HepG2 (cell line): ENCODE results near the gene MSI2. TPM values are rescaled to one million over a fixed set of nuclear protein-coding genes. Genes with fewer than 3 reads are reported as not detected.

Source experiments
- CHD2 ChIP-seq: IDR thresholded peaks from 2 replicates; pipeline ENCODE4 v1.6.1; 2011; ENCODE audit warnings: low read depth, low read length, improper control_type of control experiment
- CREB1 ChIP-seq, 2 experiments: fragments of 450-650 bp in 1 of 2; IDR thresholded peaks; 2 replicates each; pipeline ENCODE4 v1.6.1; 2016 to 2017; ENCODE audit warnings: control low read depth in 1 of 2, mild to moderate bottlenecking in 1 of 2, missing compliant biosample characterization in 1 of 2, missing genetic modification characterization in 1 of 2
- ELF1 ChIP-seq: sonication (generic); formaldehyde crosslinking; IDR thresholded peaks from 2 replicates; pipeline ENCODE4 v1.4.0; 2020; ENCODE audit warnings: missing genetic modification reagents
- FOXK1 ChIP-seq: sonication (generic); formaldehyde crosslinking; IDR thresholded peaks from 2 replicates; pipeline ENCODE4 v1.4.0; 2020; ENCODE audit warnings: low read depth, missing genetic modification reagents, borderline replicate concordance
- FOXM1 ChIP-seq: sonication (generic); formaldehyde crosslinking; IDR thresholded peaks from 2 replicates; pipeline ENCODE4 v1.5.0; 2020; ENCODE audit warnings: missing genetic modification reagents
- FOXP1 ChIP-seq, 2 experiments: fragments of 450-650 bp in 1 of 2; IDR thresholded peaks; 2 replicates each; pipeline ENCODE4 v1.6.1; 2017 to 2018; ENCODE audit warnings: antibody characterized with exemption in 1 of 2
- HNF4A ChIP-seq: sonication (generic); formaldehyde crosslinking; IDR thresholded peaks from 2 replicates; pipeline ENCODE4 v1.4.0; 2020; ENCODE audit warnings: missing genetic modification reagents
- PRPF4 ChIP-seq: fragments of 200-400 bp; formaldehyde crosslinking; IDR thresholded peaks from 2 replicates; pipeline ENCODE4 v1.6.1; 2016; ENCODE audit warnings: low read length, low read depth; ENCODE audit not compliant: poor library complexity, severe bottlenecking
- THAP11 ChIP-seq: IDR thresholded peaks from 2 replicates; pipeline ENCODE4 v1.6.1; 2016; ENCODE audit warnings: missing biosample characterization, missing genetic modification reagents
- THYN1 ChIP-seq: sonication (generic); formaldehyde crosslinking; IDR thresholded peaks from 2 replicates; pipeline ENCODE4 v1.8.1; 2023; ENCODE audit warnings: low read depth, mild to moderate bottlenecking, moderate library complexity, missing genetic modification reagents, borderline replicate concordance
- ZMYM4 ChIP-seq: sonication (generic); formaldehyde crosslinking; IDR thresholded peaks from 2 replicates; pipeline ENCODE4 v1.8.1; 2023; ENCODE audit warnings: mild to moderate bottlenecking, missing genetic modification reagents
- ZNF121 ChIP-seq: sonication (generic); formaldehyde crosslinking; IDR thresholded peaks from 2 replicates; pipeline ENCODE4 v1.5.0; 2020; ENCODE audit warnings: mild to moderate bottlenecking, missing genetic modification reagents
- ZNF143 ChIP-seq: sonication (generic); formaldehyde crosslinking; IDR thresholded peaks from 2 replicates; pipeline ENCODE4 v1.4.0; 2020; ENCODE audit warnings: missing genetic modification reagents
- ZNF274 ChIP-seq: sonication (generic); formaldehyde crosslinking; IDR thresholded peaks from 2 replicates; pipeline ENCODE4 v1.5.1; 2020; ENCODE audit warnings: mild to moderate bottlenecking, missing genetic modification reagents
- ZNF674 ChIP-seq: sonication (generic); formaldehyde crosslinking; IDR thresholded peaks from 2 replicates; pipeline ENCODE4 v1.5.0; 2020; ENCODE audit warnings: low read depth, mild to moderate bottlenecking, missing genetic modification reagents
- ZSCAN30 ChIP-seq: sonication (generic); formaldehyde crosslinking; IDR thresholded peaks from 2 replicates; pipeline ENCODE4 v1.5.0; 2020; ENCODE audit warnings: mild to moderate bottlenecking, missing genetic modification reagents
- polyA plus RNA-seq, 8 experiments: library from polyadenylated mRNA; depleted of rRNA in 3 of 8; stranded (reverse) in 7 of 8; unstranded in 1 of 8; fragments of >200 nt; fragmentation: Illumina TruSeq in 4 of 8; extraction: Trizol in 4 of 8; gene quantifications; 2 replicates each; pipeline versions ENCODE4 v1.2.1 to v1.2.3, GENCODE V29; 2011 to 2016; ENCODE audit warnings: low read depth in 4 of 8, missing spikeins in 1 of 8, mixed read lengths in 1 of 8; ENCODE audit not compliant: insufficient read depth in 1 of 8
- total RNA-seq, 5 experiments: library from RNA; depleted of rRNA; stranded (reverse); fragments of >200 nt; fragmentation: Illumina TruSeq; extraction: Trizol; gene quantifications; 2 replicates each; pipeline ENCODE4 v1.2.3, GENCODE V29; 2016; ENCODE audit warnings: low read depth in 1 of 5
- TF ChIP-seq, protein P1 (sequence below): sonication (generic); formaldehyde crosslinking; IDR thresholded peaks from 2 replicates; pipeline ENCODE4 v1.4.0; 2020; ENCODE audit warnings: mild to moderate bottlenecking, missing genetic modification reagents
- TF ChIP-seq, protein P2 (sequence below): IDR thresholded peaks from 2 replicates; pipeline ENCODE4 v1.6.1; 2016; ENCODE audit warnings: missing genetic modification reagents, missing compliant biosample characterization
- TF ChIP-seq, protein P3 (sequence below): sonication (generic); formaldehyde crosslinking; IDR thresholded peaks from 2 replicates; pipeline ENCODE4 v1.5.0; 2020; ENCODE audit warnings: missing genetic modification reagents, mild to moderate bottlenecking, borderline replicate concordance
- TF ChIP-seq, protein P4 (sequence below): sonication (generic); formaldehyde crosslinking; IDR thresholded peaks from 2 replicates; pipeline ENCODE4 v1.5.1; 2020; ENCODE audit warnings: mild to moderate bottlenecking, missing genetic modification reagents
- TF ChIP-seq, protein P5 (sequence below): sonication (generic); formaldehyde crosslinking; IDR thresholded peaks from 2 replicates; pipeline ENCODE4 v1.4.0; 2020; ENCODE audit warnings: missing genetic modification reagents

The MSI2 gene
- total and polyA plus RNA-seq, 2 of the 13 experiments (the other 11 are each of a cell fraction or from before 2014, with no cell fraction given), result 77.5 to 78.4 TPM

DNA sequence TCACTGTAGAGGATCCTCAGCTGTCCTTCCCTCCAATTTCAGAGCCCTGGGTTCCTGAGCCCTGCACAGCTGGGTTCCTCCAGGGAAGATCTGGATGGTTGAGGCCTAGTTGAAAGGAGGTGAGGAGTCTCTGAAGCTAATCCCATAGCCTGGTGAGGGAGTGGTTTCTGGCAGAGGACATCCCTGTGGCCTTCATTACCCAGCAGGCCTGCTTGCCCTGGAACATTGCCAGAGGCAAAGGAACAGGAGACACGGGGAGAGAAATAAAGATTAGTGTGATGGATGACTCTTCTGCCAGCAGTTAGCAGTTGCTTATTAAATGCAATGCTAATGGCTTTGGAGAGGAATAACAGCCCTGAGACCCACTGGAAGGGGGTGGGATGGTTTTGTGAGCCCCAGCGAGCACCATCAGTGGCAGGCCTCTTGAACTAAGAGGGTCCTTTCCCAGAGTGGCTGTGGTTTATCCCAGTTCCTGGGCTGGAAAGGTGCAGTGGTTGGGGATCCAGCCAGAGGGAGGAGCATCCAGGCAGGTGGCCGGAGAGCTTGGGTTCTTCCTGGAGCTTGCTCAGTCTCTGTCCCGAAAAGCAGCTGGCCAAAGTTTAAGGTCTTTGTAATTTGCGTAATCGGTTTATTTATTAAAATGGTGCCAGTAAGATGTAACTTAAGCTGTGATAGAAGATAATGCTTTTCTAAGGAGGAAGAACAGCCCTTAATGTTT, 279.1 kb downstream of the MSI2 start (continued):
- TF ChIP-seq, protein P1, sequence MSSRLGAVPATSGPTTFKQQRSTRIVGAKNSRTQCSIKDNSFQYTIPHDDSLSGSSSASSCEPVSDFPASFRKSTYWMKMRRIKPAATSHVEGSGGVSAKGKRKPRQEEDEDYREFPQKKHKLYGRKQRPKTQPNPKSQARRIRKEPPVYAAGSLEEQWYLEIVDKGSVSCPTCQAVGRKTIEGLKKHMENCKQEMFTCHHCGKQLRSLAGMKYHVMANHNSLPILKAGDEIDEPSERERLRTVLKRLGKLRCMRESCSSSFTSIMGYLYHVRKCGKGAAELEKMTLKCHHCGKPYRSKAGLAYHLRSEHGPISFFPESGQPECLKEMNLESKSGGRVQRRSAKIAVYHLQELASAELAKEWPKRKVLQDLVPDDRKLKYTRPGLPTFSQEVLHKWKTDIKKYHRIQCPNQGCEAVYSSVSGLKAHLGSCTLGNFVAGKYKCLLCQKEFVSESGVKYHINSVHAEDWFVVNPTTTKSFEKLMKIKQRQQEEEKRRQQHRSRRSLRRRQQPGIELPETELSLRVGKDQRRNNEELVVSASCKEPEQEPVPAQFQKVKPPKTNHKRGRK (CRISPR knock-in tag), result no peak
- TF ChIP-seq ZNF674 (CRISPR knock-in tag) (no peak), ZNF143 (CRISPR knock-in tag) (peak; percentile 58), THYN1 (CRISPR knock-in tag) (no peak), FOXK1 (CRISPR knock-in tag) (no peak), THAP11 (CRISPR knock-in tag) (no peak), ZNF121 (CRISPR knock-in tag) (no peak), ZMYM4 (no peak), FOXM1 (CRISPR knock-in tag) (no peak), CREB1 (IDR thresholded peaks at IDR 0.05) (no peak), CREB1 (CRISPR knock-in tag; IDR thresholded peaks at IDR 0.05) (0 out of 2 replicates have a peak, but pooled peaks have one; percentile 21), CHD2 (no peak), HNF4A (peak; percentile 42), FOXP1 (IDR thresholded peaks at IDR 0.05) (no peak), FOXP1 (CRISPR knock-in tag; IDR thresholded peaks at IDR 0.05) (no peak), ZSCAN30 (no peak), PRPF4 (no peak), ELF1 (CRISPR knock-in tag) (no peak), ZNF274 (CRISPR knock-in tag) (no peak)
- TF ChIP-seq, protein P2, sequence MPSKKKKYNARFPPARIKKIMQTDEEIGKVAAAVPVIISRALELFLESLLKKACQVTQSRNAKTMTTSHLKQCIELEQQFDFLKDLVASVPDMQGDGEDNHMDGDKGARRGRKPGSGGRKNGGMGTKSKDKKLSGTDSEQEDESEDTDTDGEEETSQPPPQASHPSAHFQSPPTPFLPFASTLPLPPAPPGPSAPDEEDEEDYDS, result no peak
- TF ChIP-seq, protein P3, sequence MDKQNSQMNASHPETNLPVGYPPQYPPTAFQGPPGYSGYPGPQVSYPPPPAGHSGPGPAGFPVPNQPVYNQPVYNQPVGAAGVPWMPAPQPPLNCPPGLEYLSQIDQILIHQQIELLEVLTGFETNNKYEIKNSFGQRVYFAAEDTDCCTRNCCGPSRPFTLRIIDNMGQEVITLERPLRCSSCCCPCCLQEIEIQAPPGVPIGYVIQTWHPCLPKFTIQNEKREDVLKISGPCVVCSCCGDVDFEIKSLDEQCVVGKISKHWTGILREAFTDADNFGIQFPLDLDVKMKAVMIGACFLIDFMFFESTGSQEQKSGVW, result no peak
- TF ChIP-seq, protein P4, sequence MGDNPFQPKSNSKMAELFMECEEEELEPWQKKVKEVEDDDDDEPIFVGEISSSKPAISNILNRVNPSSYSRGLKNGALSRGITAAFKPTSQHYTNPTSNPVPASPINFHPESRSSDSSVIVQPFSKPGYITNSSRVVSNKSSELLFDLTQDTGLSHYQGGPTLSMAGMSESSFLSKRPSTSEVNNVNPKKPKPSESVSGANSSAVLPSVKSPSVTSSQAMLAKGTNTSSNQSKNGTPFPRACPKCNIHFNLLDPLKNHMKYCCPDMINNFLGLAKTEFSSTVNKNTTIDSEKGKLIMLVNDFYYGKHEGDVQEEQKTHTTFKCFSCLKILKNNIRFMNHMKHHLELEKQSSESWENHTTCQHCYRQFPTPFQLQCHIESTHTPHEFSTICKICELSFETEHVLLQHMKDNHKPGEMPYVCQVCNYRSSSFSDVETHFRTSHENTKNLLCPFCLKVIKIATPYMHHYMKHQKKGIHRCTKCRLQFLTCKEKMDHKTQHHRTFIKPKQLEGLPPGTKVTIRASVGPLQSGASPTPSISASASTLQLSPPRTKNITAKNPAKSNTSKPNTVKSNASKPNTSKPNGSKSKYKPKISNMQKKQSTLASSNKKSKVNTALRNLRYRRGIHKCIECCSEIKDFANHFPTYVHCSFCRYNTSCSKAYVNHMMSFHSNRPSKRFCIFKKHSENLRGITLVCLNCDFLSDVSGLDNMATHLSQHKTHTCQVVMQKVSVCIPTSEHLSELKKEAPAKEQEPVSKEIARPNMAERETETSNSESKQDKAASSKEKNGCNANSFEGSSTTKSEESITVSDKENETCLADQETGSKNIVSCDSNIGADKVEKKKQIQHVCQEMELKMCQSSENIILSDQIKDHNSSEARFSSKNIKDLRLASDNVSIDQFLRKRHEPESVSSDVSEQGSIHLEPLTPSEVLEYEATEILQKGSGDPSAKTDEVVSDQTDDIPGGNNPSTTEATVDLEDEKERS (CRISPR knock-in tag), result no peak
- TF ChIP-seq, protein P5, sequence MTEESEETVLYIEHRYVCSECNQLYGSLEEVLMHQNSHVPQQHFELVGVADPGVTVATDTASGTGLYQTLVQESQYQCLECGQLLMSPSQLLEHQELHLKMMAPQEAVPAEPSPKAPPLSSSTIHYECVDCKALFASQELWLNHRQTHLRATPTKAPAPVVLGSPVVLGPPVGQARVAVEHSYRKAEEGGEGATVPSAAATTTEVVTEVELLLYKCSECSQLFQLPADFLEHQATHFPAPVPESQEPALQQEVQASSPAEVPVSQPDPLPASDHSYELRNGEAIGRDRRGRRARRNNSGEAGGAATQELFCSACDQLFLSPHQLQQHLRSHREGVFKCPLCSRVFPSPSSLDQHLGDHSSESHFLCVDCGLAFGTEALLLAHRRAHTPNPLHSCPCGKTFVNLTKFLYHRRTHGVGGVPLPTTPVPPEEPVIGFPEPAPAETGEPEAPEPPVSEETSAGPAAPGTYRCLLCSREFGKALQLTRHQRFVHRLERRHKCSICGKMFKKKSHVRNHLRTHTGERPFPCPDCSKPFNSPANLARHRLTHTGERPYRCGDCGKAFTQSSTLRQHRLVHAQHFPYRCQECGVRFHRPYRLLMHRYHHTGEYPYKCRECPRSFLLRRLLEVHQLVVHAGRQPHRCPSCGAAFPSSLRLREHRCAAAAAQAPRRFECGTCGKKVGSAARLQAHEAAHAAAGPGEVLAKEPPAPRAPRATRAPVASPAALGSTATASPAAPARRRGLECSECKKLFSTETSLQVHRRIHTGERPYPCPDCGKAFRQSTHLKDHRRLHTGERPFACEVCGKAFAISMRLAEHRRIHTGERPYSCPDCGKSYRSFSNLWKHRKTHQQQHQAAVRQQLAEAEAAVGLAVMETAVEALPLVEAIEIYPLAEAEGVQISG (CRISPR knock-in tag), result no peak
